K562 treated with DMSO at 1 percent for 12 hours (cell line): Measurements from ENCODE around the gene RAF1. TPM values are rescaled to one million over a fixed set of nuclear protein-coding genes. Genes with fewer than 3 reads are reported as not detected.

Experiments used
- total RNA-seq: library from RNA; unstranded; fragments of 300-600 nt; gene quantifications from 2 replicates; pipeline ENCODE4 v1.2.3, GENCODE V29; 2022; ENCODE audit not compliant: insufficient read depth

The RAF1 gene
- total RNA-seq, result 37.2 and 93.2 TPM in 2 replicates

GRCh38 chr3:12663936-12664908 is at the start of gene RAF1:
Gene RAF1 (minus strand): TSS chr3:12664117. CDS start chr3:12618721, 45,396 bp downstream.

GRCh38 chr3:12556690-12557472 is 107.0 kb downstream of the RAF1 start, which contains the start of gene MKRN2:
Gene MKRN2 (plus strand): TSS chr3:12557087. CDS start chr3:12557151, 64 bp downstream.

GRCh38 chr3:12545473-12545791 is 118.5 kb downstream of the RAF1 start, which contains the start of gene MKRN2OS:
Gene MKRN2OS (minus strand): TSS chr3:12545499. CDS start chr3:12545464, 35 bp downstream.

Other genes with a start within 250 kb of the RAF1 start
- gene TSEN2, start 179.6 kb downstream of the RAF1 start, total RNA-seq, result 7.8 and 9.6 TPM in 2 replicates
- gene MKRN2OS, start 118.6 kb downstream of the RAF1 start, total RNA-seq, result not detected in 2 replicates
- 18.2 and 41.1 TPM in 2 replicates for gene MKRN2, start 107.0 kb downstream of the RAF1 start, total RNA-seq
- gene TMEM40, start 95.1 kb upstream of the RAF1 start, total RNA-seq, result 0.68 TPM in 1 of 2 replicates, not detected in the other
- 6.5 and 10.8 TPM in 2 replicates for gene CAND2, start 132.6 kb upstream of the RAF1 start, total RNA-seq
- 1,822 and 3,094 TPM in 2 replicates for gene RPL32, start 177.4 kb upstream of the RAF1 start, total RNA-seq